ENCODE results near the gene COX6B1.

The COX6B1 gene

DNA sequence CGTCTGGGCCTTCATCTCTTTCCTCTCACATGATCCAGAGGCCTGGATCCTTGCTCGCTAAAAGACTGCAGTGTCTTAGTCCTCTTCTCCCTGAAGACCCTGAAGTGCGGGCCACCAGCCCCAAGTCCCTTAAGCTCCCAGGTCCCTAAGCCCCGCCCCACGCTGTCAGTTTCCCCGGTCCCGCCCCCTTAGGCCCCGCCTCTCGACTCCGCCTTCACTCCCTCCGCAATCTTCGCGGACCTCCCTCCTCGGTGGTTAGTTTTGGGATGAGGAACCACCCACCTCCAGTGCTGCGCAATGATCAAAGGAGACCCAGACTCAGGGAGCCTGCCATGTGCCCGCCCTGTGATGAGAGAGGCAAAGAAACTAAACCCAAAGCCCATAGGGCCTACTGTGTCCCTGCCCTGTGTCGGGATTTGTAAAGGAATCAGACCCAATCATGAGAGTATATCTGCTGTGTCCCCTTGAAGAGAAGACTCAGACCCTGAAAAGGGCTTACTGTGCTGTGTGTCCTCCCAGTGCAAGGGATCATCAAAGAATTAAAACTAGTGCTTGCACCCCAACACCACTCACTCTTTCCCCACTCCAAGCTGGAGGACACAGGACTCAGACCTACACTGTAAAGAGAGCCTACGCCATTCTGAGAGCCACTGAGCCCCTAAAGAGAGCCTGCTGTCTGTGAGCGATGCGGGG lies 3.0 kb upstream of the COX6B1 start:
- TF ChIP-seq TAF1 (IDR thresholded peaks at IDR 0.05; ENCODE audit: low read depth): no peak
- TF ChIP-seq, protein P1, sequence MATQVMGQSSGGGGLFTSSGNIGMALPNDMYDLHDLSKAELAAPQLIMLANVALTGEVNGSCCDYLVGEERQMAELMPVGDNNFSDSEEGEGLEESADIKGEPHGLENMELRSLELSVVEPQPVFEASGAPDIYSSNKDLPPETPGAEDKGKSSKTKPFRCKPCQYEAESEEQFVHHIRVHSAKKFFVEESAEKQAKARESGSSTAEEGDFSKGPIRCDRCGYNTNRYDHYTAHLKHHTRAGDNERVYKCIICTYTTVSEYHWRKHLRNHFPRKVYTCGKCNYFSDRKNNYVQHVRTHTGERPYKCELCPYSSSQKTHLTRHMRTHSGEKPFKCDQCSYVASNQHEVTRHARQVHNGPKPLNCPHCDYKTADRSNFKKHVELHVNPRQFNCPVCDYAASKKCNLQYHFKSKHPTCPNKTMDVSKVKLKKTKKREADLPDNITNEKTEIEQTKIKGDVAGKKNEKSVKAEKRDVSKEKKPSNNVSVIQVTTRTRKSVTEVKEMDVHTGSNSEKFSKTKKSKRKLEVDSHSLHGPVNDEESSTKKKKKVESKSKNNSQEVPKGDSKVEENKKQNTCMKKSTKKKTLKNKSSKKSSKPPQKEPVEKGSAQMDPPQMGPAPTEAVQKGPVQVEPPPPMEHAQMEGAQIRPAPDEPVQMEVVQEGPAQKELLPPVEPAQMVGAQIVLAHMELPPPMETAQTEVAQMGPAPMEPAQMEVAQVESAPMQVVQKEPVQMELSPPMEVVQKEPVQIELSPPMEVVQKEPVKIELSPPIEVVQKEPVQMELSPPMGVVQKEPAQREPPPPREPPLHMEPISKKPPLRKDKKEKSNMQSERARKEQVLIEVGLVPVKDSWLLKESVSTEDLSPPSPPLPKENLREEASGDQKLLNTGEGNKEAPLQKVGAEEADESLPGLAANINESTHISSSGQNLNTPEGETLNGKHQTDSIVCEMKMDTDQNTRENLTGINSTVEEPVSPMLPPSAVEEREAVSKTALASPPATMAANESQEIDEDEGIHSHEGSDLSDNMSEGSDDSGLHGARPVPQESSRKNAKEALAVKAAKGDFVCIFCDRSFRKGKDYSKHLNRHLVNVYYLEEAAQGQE (IDR thresholded peaks at IDR 0.05; ENCODE audit: low read depth): no peak
- TF ChIP-seq RAD21 (IDR thresholded peaks at IDR 0.05; ENCODE audit: low read depth): no peak
- no peak for TF ChIP-seq EGR1 (IDR thresholded peaks at IDR 0.05)
- no peak for TF ChIP-seq YY1 (IDR thresholded peaks at IDR 0.05; ENCODE audit: low read depth)
- TF ChIP-seq, protein P2, sequence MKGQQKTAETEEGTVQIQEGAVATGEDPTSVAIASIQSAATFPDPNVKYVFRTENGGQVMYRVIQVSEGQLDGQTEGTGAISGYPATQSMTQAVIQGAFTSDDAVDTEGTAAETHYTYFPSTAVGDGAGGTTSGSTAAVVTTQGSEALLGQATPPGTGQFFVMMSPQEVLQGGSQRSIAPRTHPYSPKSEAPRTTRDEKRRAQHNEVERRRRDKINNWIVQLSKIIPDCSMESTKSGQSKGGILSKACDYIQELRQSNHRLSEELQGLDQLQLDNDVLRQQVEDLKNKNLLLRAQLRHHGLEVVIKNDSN (IDR thresholded peaks at IDR 0.05): no peak
- TF ChIP-seq, protein P3, sequence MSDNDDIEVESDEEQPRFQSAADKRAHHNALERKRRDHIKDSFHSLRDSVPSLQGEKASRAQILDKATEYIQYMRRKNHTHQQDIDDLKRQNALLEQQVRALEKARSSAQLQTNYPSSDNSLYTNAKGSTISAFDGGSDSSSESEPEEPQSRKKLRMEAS (IDR thresholded peaks at IDR 0.05): no peak
- no peak for TF ChIP-seq ZBTB7A (IDR thresholded peaks at IDR 0.05; ENCODE audit: low read depth)
- no peak for TF ChIP-seq EP300 (IDR thresholded peaks at IDR 0.05; ENCODE audit: borderline replicate concordance)
- no peak for TF ChIP-seq FOXM1 (IDR thresholded peaks at IDR 0.05; ENCODE audit: borderline replicate concordance, low read depth)
- no peak for TF ChIP-seq TEAD4 (IDR thresholded peaks at IDR 0.05)
- TF ChIP-seq TCF12 (IDR thresholded peaks at IDR 0.05; ENCODE audit: low read depth): no peak
- TF ChIP-seq CREB1 (IDR thresholded peaks at IDR 0.05; ENCODE audit: low read depth): no peak
- no peak for TF ChIP-seq NFIC (IDR thresholded peaks at IDR 0.05)

DNA sequence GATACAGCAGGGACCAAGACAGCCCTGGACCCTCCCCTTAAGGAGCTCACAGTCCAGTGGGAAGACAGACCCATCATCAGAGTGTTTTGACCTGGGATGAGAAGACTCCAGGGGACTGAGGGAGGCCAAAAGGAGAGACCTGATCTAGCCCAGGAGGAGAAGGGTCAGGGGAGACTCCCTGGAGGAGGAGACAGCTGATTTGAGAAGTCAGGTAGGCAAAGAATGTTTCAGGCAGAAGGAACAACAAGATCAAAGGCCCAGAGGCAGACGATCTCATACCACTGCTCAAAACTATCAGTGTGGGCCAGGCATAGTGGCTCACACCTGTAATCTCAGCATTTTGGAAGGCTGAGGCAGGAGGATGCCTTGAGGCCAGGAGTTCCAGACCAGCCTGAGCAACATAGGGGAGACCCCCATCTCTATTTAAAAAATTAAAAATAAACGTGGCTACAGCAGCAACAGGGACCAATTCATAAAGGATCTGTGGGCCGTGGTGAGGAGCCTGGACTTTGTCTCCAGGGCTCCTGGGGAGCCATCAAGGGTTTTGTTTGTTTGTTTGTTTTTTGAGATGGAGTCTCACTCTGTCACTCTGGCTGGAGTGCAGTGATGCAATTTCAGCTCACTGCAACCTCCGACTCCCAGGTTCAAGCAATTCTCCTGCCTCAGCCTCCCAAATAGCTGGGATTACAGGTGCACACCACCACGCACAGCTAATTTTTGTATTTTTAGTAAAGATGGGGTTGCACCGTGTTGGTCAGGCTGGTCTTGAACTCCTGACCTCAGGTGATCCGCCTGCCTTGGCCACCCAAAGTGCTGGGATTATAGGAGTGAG lies 2.2 kb upstream of the COX6B1 start:
- no peak for TF ChIP-seq EGR1 (IDR thresholded peaks at IDR 0.05)
- no peak for TF ChIP-seq CEBPB (IDR thresholded peaks at IDR 0.05)
- no peak for TF ChIP-seq NFIC (IDR thresholded peaks at IDR 0.05)
- no peak for TF ChIP-seq EP300 (IDR thresholded peaks at IDR 0.05; ENCODE audit: borderline replicate concordance)
- no peak for TF ChIP-seq RAD21 (IDR thresholded peaks at IDR 0.05; ENCODE audit: low read depth)
- TF ChIP-seq TAF1 (IDR thresholded peaks at IDR 0.05; ENCODE audit: low read depth): no peak
- TF ChIP-seq FOXM1 (IDR thresholded peaks at IDR 0.05; ENCODE audit: borderline replicate concordance, low read depth): no peak
- no peak for TF ChIP-seq ZBTB7A (IDR thresholded peaks at IDR 0.05; ENCODE audit: low read depth)
- TF ChIP-seq, protein P1 (IDR thresholded peaks at IDR 0.05; ENCODE audit: low read depth): no peak
- TF ChIP-seq, protein P2 (IDR thresholded peaks at IDR 0.05): no peak
- TF ChIP-seq, protein P3 (IDR thresholded peaks at IDR 0.05): no peak
- no peak for TF ChIP-seq CREB1 (IDR thresholded peaks at IDR 0.05; ENCODE audit: low read depth)
- no peak for TF ChIP-seq YY1 (IDR thresholded peaks at IDR 0.05; ENCODE audit: low read depth)
- no peak for TF ChIP-seq TCF12 (IDR thresholded peaks at IDR 0.05; ENCODE audit: low read depth)

DNA sequence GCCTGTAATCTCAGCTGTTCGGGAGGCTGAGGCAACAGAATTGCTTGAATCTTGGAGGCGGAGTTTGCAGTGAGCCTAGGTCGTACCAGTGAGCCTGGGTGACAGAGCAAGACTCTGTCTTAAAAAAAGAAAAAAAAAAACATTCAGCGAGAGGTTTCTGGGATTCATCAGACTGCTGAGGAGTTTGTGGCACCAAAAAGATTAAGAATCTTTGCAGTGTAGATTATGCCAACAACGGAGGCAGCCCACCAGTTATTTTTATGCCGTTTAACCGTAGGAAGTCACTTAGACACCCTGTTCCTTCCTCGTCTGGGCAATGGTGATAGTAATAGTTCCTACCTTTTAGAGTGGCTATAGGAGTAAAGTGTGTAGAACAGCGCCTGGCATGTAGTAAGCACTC lies 2.5 kb downstream of the COX6B1 start:
- TF ChIP-seq YY1 (IDR thresholded peaks at IDR 0.05; ENCODE audit: low read depth): no peak
- TF ChIP-seq ZBTB7A (IDR thresholded peaks at IDR 0.05; ENCODE audit: low read depth): no peak

DNA sequence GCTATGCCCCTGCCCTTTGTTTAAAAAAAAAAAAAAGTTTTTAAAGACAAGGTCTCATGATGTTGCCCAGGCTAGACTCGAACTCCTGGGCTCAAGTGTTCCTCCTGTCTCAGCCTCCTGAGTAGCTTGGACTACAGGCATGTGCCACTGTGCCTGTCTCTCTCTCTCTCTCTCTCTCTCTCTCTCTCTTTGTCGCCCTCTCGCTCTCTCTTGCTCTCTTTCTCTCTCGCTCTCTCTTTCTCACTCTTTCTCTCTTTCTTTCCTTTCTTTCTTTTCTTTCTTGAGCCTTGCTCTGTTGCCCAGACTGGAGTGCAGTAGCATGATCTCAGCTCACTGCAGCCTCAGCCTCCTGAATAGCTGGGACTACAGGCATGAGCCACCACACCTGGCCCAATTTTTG lies 7.5 kb downstream of the COX6B1 start:
- TF ChIP-seq TEAD4 (IDR thresholded peaks at IDR 0.05) (no peak), RAD21 (IDR thresholded peaks at IDR 0.05; ENCODE audit: low read depth) (no peak), TCF12 (IDR thresholded peaks at IDR 0.05; ENCODE audit: low read depth) (no peak), EP300 (IDR thresholded peaks at IDR 0.05; ENCODE audit: borderline replicate concordance) (no peak)
- TF ChIP-seq, protein P3 (IDR thresholded peaks at IDR 0.05): no peak

DNA sequence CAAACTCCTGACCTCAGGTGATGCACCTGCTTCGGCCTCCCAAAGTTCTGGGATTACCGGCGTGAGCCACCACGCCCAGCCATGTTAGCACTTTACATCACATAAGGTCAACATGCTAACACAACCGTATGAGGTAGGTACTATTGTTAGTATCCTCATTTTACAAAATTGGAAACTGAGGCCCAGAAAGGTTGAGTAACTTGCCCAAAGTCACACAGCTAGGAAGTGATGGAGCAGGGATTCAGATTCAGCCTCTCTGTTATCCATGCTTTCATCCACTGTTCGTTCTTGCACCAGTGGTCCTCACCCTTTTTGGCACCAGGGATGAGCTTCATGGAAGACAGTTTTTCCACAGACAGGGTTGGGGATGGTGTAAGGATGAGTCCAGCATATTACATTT lies 8.6 kb downstream of the COX6B1 start:
- no peak for TF ChIP-seq EGR1 (IDR thresholded peaks at IDR 0.05)
- no peak for TF ChIP-seq CEBPB (IDR thresholded peaks at IDR 0.05)
- TF ChIP-seq, protein P2 (IDR thresholded peaks at IDR 0.05): no peak
- TF ChIP-seq NFIC (IDR thresholded peaks at IDR 0.05): no peak
- TF ChIP-seq TCF12 (IDR thresholded peaks at IDR 0.05; ENCODE audit: low read depth): no peak

Measured in Ishikawa (cell line).